Hepatocyte (in vitro differentiated cells): Measurements from ENCODE around the gene ANKRD17. TPM values are rescaled to one million over a fixed set of nuclear protein-coding genes. Genes with fewer than 3 reads are reported as not detected.

Source experiments
- DNase-seq: peaks from one replicate; pipeline ENCODE4 v3.0.0-alpha.2; 2016; ENCODE audit warnings: low spot score
- H2AFZ ChIP-seq: fragments of 200-600 bp; sonication (generic); 2 replicates; pipeline ENCODE4 v1.6.0; 2016; ENCODE audit warnings: antibody characterized with exemption, mild to moderate bottlenecking
- H3K27ac ChIP-seq: fragments of 200-600 bp; sonication (generic); 2 replicates; pipeline ENCODE4 v1.5.1; 2016; ENCODE audit warnings: mild to moderate bottlenecking
- H3K27me3 ChIP-seq: fragments of 200-600 bp; sonication (generic); 2 replicates; pipeline ENCODE4 v1.6.1; 2016
- H3K36me3 ChIP-seq: fragments of 200-600 bp; sonication (generic); replicated peaks from 2 replicates; pipeline ENCODE4 v1.5.1; 2016; ENCODE audit warnings: low read depth; ENCODE audit not compliant: insufficient read depth
- H3K4me1 ChIP-seq: fragments of 200-600 bp; sonication (generic); 2 replicates; pipeline ENCODE4 v1.5.1; 2016; ENCODE audit warnings: mild to moderate bottlenecking, moderate library complexity; ENCODE audit not compliant: insufficient read depth
- H3K4me2 ChIP-seq: fragments of 200-600 bp; sonication (generic); 2 replicates; pipeline ENCODE4 v1.6.0; 2016
- H3K4me3 ChIP-seq: fragments of 200-600 bp; sonication (generic); 2 replicates; pipeline ENCODE4 v1.5.1; 2016; ENCODE audit warnings: mild to moderate bottlenecking
- H3K79me2 ChIP-seq: fragments of 200-600 bp; sonication (generic); 2 replicates; pipeline ENCODE4 v1.6.0; 2017; ENCODE audit warnings: mild to moderate bottlenecking
- H3K9me2 ChIP-seq: fragments of 200-600 bp; sonication (generic); replicated peaks from 2 replicates; pipeline ENCODE4 v1.6.0; 2017; ENCODE audit warnings: mild to moderate bottlenecking; ENCODE audit not compliant: insufficient read depth
- H3K9me3 ChIP-seq: fragments of 200-600 bp; sonication (generic); 2 replicates; pipeline ENCODE4 v1.5.1; 2016; ENCODE audit warnings: low read depth, mild to moderate bottlenecking
- H4K20me1 ChIP-seq: fragments of 200-600 bp; sonication (generic); 2 replicates; pipeline ENCODE4 v1.6.0; 2016; ENCODE audit warnings: mild to moderate bottlenecking; ENCODE audit not compliant: insufficient read depth, poor library complexity, severe bottlenecking
- EZH2 ChIP-seq: fragments of 200-600 bp; sonication (generic); IDR thresholded peaks from 2 replicates; pipeline ENCODE4 v1.6.1; 2016; ENCODE audit warnings: antibody characterized with exemption, mild to moderate bottlenecking, borderline replicate concordance
- EZH2phosphoT487 ChIP-seq: fragments of 200-600 bp; sonication (generic); IDR thresholded peaks from one replicate; pipeline ENCODE4 v1.6.1; 2018; ENCODE audit warnings: antibody characterized with exemption, mild to moderate bottlenecking, low read depth, moderate library complexity; ENCODE audit not compliant: unreplicated experiment, severe bottlenecking
- WGBS: methylation state at CpG from one replicate; pipeline ENCODE4 v1.1.6; 2016; ENCODE audit warnings: low lambda C conversion rate; ENCODE audit errors: missing lambda C conversion rate; 5-methylcytosine and 5-hydroxymethylcytosine counted together
- polyA plus RNA-seq: library from polyadenylated mRNA; unstranded; fragments of >200 nt; fragmentation: Nextera tagmentation; extraction: Ambion mirVana; gene quantifications from 2 replicates; pipeline ENCODE4 v1.2.1, GENCODE V29; 2016
- total RNA-seq: library from RNA; depleted of rRNA; stranded (reverse); fragments of >200 nt; gene quantifications from 2 replicates; pipeline ENCODE4 v1.2.3, GENCODE V29; 2014
- TF ChIP-seq, protein P1 (sequence below): fragments of 200-600 bp; sonication (generic); IDR thresholded peaks from 2 replicates; pipeline ENCODE4 v1.5.1; 2016; ENCODE audit warnings: antibody characterized with exemption, mild to moderate bottlenecking; ENCODE audit not compliant: poor library complexity

The ANKRD17 gene
- total and polyA plus RNA-seq, 2 experiments from 2014 or later = 31.8 to 55.8 TPM

DNA sequence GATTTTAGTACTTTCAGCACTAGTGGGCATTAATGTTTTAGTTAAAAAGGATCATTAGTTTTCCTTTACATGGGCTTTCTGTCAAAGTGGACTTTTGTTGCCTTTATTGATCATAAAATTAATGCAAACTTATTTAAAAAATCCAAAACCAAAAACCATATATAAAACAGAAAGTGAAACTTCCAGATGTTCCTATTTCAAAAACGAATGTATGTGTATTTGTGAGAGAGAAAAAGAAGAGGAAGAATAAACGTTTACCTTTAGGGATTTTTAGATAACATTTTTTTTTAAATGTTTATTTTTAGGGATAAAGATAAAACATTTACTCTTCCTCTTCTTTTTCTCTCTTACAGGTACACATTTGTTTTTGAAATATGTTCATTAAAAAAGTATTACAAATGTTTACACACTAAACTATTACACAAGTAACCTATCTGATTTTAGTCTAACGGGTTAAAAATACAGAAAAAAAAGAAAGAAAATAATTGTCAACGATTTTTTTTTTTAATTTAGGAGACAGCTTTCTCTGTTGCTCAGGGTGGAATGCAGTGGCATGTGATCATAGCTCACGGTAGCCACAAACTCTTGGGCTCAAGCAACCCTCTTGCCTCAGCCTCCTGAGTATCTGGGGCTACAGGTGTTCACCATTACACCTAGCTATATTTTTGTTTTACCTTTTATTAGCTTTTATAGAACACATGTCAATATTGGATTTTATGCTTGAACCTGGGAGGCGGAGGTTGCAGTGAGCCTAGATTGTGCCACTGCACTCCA lies 172.3 kb downstream of the ANKRD17 start:
- no peak for DNase-seq
- WGBS = 79% methylated on average over 6 of the region's 6 CpGs
- peaks cover 3% of the 10 kb centered on the region for H4K20me1 ChIP-seq
- no peaks in the 10 kb centered on the region for H3K4me1 ChIP-seq
- H3K4me2 ChIP-seq = no peak overlapping the region
- no peaks in the 10 kb centered on the region for H3K9me3 ChIP-seq
- no peak overlapping the region for H2AFZ ChIP-seq
- no peaks in the 10 kb centered on the region for H3K9me2 ChIP-seq
- TF ChIP-seq, protein P1, sequence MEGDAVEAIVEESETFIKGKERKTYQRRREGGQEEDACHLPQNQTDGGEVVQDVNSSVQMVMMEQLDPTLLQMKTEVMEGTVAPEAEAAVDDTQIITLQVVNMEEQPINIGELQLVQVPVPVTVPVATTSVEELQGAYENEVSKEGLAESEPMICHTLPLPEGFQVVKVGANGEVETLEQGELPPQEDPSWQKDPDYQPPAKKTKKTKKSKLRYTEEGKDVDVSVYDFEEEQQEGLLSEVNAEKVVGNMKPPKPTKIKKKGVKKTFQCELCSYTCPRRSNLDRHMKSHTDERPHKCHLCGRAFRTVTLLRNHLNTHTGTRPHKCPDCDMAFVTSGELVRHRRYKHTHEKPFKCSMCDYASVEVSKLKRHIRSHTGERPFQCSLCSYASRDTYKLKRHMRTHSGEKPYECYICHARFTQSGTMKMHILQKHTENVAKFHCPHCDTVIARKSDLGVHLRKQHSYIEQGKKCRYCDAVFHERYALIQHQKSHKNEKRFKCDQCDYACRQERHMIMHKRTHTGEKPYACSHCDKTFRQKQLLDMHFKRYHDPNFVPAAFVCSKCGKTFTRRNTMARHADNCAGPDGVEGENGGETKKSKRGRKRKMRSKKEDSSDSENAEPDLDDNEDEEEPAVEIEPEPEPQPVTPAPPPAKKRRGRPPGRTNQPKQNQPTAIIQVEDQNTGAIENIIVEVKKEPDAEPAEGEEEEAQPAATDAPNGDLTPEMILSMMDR = no peak
- TF ChIP-seq EZH2phosphoT487 (no peak), EZH2 (no peak)
- H3K36me3 ChIP-seq = no peaks in the 10 kb centered on the region
- no peaks in the 10 kb centered on the region for H3K27me3 ChIP-seq
- no peak overlapping the region for H3K4me3 ChIP-seq
- H3K79me2 ChIP-seq = peaks cover 59% of the 10 kb centered on the region
- no peak overlapping the region for H3K27ac ChIP-seq

DNA sequence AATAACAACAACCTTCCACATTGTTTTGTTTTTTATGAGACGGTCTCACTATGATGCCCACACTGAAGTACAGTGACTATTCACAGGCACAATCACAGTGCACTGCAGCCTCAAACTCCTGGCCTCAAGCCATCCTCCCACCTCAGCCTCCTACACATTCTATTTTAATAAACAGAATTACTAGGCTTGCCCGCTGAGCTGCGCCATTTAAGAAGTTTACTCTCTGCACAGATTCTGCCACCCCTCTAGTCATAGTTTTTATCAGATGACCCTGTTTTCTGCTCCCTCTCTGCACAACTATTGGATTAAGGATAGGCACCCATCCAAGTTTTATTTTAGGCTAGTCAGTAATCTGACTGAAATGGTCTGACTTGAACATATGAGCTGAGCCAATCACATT lies 177.8 kb downstream of the ANKRD17 start:
- Histone ChIP-seq H3K27ac (no peak overlapping the region), H3K36me3 (peaks cover 1% of the 10 kb centered on the region), H3K9me3 (no peaks in the 10 kb centered on the region), H3K4me3 (no peak overlapping the region), H2AFZ (no peak overlapping the region), H3K4me2 (no peak overlapping the region), H4K20me1 (peaks cover 8% of the 10 kb centered on the region), H3K4me1 (no peaks in the 10 kb centered on the region), H3K27me3 (no peaks in the 10 kb centered on the region), H3K79me2 (peaks cover 28% of the 10 kb centered on the region), H3K9me2 (no peaks in the 10 kb centered on the region)
- TF ChIP-seq EZH2 (no peak), EZH2phosphoT487 (no peak)
- TF ChIP-seq, protein P1 = no peak
- WGBS = 96% methylated on average over 3 of the region's 3 CpGs
- no peak for DNase-seq

- Histone ChIP-seq H3K4me1 (no peaks in the 10 kb centered on the region), H3K4me3 (no peak overlapping the region), H3K79me2 (peaks cover 10% of the 10 kb centered on the region), H3K9me3 (no peaks in the 10 kb centered on the region), H2AFZ (no peak overlapping the region), H3K27ac (no peak overlapping the region), H4K20me1 (peaks cover 8% of the 10 kb centered on the region), H3K4me2 (no peak overlapping the region), H3K36me3 (peaks cover 3% of the 10 kb centered on the region), H3K9me2 (no peaks in the 10 kb centered on the region), H3K27me3 (no peaks in the 10 kb centered on the region)
- no peak for TF ChIP-seq EZH2phosphoT487
- TF ChIP-seq EZH2 = no peak
- TF ChIP-seq, protein P1 = no peak
- DNase-seq = no peak
- WGBS = 95% methylated on average over 3 of the region's 3 CpGs
Measured at GRCh38 chr4:73075832-73076231, 182.8 kb downstream of the ANKRD17 start.
